Activated T-cell treated with anti-CD3 and anti-CD28 coated beads, Interleukin-2, amount 50 U/mL, for 24 hours (primary cell): Measurements from ENCODE around the gene CEACAM20.
"Not testable (repeated sequence)": the region's sequence is repeated elsewhere in the genome, so short reads cannot be mapped to it uniquely, and the experiment has no call there.

Source experiments
- DNase-seq: peaks from one replicate; pipeline ENCODE4 v3.0.0-alpha.2; 2020
- H3K27ac Mint-ChIP-seq: 2 replicates; pipeline ENCODE4 v1.8.0; 2020; ENCODE audit warnings: mild to moderate bottlenecking, mixed read lengths
- H3K27me3 Mint-ChIP-seq: 2 replicates; pipeline ENCODE4 v1.8.0; 2020; ENCODE audit warnings: mixed read lengths
- H3K36me3 Mint-ChIP-seq: 2 replicates; pipeline ENCODE4 v1.8.0; 2020; ENCODE audit warnings: low read depth, mixed read lengths
- H3K4me1 Mint-ChIP-seq: 2 replicates; pipeline ENCODE4 v1.8.0; 2020; ENCODE audit warnings: low read depth, mixed read lengths
- H3K4me3 Mint-ChIP-seq: 2 replicates; pipeline ENCODE4 v1.8.0; 2020; ENCODE audit warnings: mild to moderate bottlenecking, moderate library complexity, mixed read lengths
- H3K9me3 Mint-ChIP-seq: 2 replicates; pipeline ENCODE4 v1.8.0; 2020; ENCODE audit warnings: mixed read lengths

CEACAM20 gene

DNA sequence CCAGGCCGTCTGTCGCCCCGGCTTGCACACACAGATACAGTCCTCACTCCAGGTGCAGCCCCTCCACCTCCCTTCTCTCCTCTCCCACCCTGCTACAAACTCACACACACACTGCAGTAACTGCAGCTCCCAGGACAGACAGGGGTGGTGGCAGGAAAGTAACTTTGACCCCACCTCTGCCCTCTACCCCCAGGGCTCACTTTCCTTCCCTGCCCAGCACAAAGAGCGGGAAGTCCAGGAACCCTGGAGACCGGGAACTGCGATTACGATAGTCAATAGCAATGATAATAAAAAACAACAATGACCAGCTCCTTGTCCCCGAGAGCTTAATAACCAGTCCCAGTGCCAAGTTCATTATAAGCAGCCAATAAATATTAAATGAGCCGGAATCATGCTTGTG lies at the start of gene CEACAM20:
Gene CEACAM20 (minus strand): TSS at position 140 of the 400 bp plus-strand sequence. CDS start 166 bp downstream, outside the sequence.
- H3K9me3 Mint-ChIP-seq, result peaks cover 5% of the 10 kb centered on the region
- H3K27me3 Mint-ChIP-seq, result peaks cover 18% of the 10 kb centered on the region
- no peak for DNase-seq
- H3K4me3 Mint-ChIP-seq, result no peak within 1 kb of the TSS
- H3K36me3 Mint-ChIP-seq, result no peaks in the 10 kb centered on the region
- H3K4me1 Mint-ChIP-seq, result no peaks in the 10 kb centered on the region
- H3K27ac Mint-ChIP-seq, result no peak within 1 kb of the TSS

DNA sequence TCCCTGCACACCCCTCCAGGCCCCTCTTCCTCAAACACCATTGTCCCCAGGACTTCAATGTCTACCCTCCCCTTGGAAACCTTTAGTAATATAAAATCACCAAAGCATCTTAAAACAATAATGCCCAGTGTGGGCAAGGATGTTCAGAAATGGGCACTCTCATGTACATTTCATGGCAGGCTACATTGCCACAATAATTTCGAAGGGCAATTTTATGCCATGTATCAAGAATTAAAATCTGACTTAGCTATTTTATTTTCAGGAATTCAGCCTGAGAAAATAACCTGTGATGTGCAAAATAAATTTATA lies 48.0 kb upstream of the CEACAM20 start:
- DNase-seq, result no peak
- Mint-ChIP-seq H3K27ac (no peak overlapping the region), H3K4me1 (no peaks in the 10 kb centered on the region), H3K4me3 (no peak overlapping the region), H3K9me3 (peaks cover 5% of the 10 kb centered on the region), H3K27me3 (peaks cover 7% of the 10 kb centered on the region), H3K36me3 (no peaks in the 10 kb centered on the region)

DNA sequence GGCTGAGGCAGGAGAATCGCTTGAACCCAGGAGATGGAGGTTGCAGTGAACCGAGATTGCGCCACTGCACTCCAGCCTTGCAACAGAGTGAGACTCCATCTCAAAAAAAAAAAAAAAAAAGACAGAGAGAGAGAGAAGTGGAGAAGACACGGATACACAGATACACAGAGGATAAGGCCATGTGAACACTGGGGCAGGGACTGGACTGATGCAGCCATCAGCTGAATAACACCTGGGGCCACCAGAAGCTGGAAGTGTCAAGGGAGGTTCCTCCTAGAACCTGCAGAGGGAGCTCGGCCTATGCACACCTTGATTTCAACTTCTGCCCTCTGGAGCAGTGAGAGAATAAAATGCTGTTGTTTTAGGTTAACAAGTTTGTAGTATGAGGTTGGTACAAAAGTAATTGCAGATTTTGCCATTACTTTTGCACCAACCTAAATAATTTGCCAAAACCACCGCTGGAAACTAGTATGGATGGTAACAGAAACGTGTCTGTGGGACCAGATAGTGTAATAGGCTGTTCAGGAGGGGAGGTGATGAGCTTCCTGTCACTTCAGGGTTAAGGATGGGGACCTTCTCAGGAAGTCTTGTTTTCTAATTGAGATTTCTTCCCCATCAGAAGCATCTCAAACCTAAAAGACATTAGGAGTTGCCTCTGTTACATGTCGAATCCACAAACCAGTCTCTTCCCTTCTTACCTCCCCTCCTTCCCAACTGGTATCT lies 47.5 kb upstream of the CEACAM20 start:
- H3K27me3 Mint-ChIP-seq, result peaks cover 7% of the 10 kb centered on the region
- H3K36me3 Mint-ChIP-seq, result no peaks in the 10 kb centered on the region
- H3K27ac Mint-ChIP-seq, result no peak overlapping the region
- H3K9me3 Mint-ChIP-seq, result peaks cover 5% of the 10 kb centered on the region
- H3K4me3 Mint-ChIP-seq, result no peak overlapping the region
- no peak for DNase-seq
- H3K4me1 Mint-ChIP-seq, result no peaks in the 10 kb centered on the region

DNA sequence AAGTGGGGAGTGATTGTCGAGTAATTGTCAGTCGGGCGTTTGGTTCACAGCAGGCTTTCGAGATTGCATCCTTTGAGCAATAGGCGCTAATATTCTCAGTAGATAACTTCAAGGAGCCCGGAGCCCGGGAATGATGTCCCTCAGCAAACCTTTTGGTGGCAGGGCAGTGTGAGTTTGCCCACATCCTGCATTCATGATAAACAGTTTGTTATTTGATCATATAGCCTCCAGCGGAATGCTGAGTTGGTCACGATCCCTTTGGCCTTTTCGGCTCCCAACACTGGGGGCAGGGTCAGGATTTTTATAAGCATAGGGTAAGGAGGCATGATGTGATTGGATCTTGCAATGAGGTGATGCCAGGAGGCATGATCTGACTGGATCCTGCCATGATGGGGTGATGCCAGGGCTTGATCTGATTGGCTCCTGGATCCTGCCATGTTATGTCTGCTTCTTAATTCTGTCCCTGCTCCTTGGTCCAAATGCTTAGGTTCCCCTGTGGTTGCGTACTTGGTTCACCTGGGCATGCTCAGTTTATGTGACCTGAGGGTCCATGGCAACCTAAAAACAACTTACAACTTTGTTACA lies 45.7 kb upstream of the CEACAM20 start:
- H3K4me1 Mint-ChIP-seq, result no peaks in the 10 kb centered on the region
- DNase-seq, result no peak
- peaks cover 5% of the 10 kb centered on the region for H3K9me3 Mint-ChIP-seq
- H3K27me3 Mint-ChIP-seq, result peaks cover 7% of the 10 kb centered on the region
- no peak overlapping the region for H3K4me3 Mint-ChIP-seq
- no peaks in the 10 kb centered on the region for H3K36me3 Mint-ChIP-seq
- H3K27ac Mint-ChIP-seq, result no peak overlapping the region

DNA sequence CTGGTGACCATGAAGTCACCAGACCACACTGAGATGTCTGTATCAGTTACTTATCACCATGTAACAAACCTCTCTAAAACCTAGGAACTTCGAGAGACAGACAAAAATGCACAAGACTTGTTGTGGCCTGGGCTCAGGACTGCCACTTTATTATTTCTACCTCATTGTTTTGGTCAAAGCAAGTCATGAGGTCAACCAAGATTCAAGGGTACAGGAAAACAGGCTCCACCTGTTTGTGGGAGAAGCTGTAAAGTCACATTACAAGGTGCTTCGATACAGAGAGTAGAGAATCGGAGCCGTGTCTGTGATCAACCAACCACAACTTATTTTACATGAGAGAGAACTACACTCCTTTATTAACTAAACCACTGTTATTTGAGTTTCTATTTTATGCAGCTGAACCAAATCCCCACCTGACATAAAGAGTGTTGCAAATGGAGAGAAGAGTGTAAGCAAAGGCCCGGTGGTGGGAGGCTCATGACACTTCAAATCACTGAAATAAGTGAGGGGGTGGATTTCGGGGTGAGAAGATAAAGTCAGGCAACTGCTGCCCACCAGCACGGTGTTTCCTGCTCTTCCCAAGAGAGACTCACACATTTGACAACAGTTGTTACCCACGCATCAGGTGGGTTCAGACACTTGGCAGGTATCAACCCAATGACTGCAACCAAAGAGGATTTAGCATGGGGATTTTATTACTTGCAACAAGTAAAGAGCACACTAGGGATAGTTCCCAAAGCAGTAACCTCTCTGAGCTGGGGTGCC lies 44.9 kb upstream of the CEACAM20 start:
- Mint-ChIP-seq H3K27ac (no peak overlapping the region), H3K36me3 (no peaks in the 10 kb centered on the region), H3K4me1 (no peaks in the 10 kb centered on the region), H3K4me3 (no peak overlapping the region), H3K9me3 (no peaks in the 10 kb centered on the region), H3K27me3 (peaks cover 7% of the 10 kb centered on the region)
- DNase-seq, result no peak

DNA sequence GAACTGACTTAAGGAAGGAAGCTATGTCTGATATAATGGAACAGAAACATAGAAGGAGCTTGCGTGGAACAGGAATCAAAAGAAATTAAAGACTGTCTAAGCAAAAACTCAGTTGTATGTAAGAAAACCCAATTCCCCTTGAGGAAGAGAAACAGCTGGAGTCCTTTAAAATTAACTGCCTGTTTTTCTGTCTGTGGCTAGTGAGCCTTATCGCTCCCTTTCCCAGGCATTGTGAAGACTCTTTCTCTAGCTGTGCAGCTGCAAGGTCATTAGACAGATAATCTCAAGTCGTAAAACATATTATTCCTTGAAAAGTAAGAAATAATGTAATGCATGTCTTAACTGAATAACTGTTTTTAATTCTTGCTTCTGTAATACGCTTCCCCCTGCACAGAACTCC lies 44.2 kb upstream of the CEACAM20 start:
- Mint-ChIP-seq H3K4me1 (no peaks in the 10 kb centered on the region), H3K4me3 (no peak overlapping the region), H3K36me3 (no peaks in the 10 kb centered on the region), H3K27me3 (peaks cover 7% of the 10 kb centered on the region), H3K9me3 (no peaks in the 10 kb centered on the region), H3K27ac (no peak overlapping the region)
- no peak for DNase-seq

DNA sequence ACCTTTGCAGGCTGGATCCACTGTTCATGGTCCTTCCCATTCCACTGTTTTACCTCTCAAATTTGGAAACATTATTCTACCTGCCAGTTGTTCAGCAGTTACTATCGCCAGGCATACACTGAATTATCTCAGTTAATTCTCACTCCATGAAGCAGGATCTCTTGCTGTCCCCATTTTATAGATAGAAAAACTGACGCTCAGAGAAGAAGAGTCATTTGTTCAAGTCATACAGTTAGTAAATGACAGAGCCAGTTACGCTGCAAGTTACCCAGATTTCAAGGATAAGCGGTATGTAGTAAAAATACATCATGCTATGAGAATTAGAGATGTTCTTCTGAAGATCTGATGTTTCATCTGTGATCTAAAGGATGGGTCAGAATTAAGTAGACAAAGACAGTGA lies 43.7 kb upstream of the CEACAM20 start:
- H3K36me3 Mint-ChIP-seq, result no peaks in the 10 kb centered on the region
- H3K4me3 Mint-ChIP-seq, result no peak overlapping the region
- H3K4me1 Mint-ChIP-seq, result no peaks in the 10 kb centered on the region
- DNase-seq, result no peak
- peaks cover 7% of the 10 kb centered on the region for H3K27me3 Mint-ChIP-seq
- no peaks in the 10 kb centered on the region for H3K9me3 Mint-ChIP-seq
- no peak overlapping the region for H3K27ac Mint-ChIP-seq

DNA sequence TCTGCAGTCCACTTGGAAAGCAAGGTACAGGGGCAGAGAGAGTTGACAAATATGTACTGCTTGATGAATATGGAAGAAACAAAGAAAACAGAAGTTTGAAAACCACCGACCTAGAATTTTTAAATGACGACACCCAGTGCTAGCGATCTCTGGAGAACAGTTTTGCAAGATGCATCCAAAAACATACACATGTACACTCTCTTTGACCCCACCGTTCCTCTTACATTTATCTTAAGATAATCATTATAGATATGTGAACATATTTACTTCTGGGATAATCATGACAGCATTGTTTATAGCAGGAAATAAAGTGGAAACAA lies 43.1 kb upstream of the CEACAM20 start:
- Mint-ChIP-seq H3K27ac (no peak overlapping the region), H3K4me3 (no peak overlapping the region), H3K4me1 (no peaks in the 10 kb centered on the region), H3K36me3 (no peaks in the 10 kb centered on the region), H3K27me3 (peaks cover 10% of the 10 kb centered on the region), H3K9me3 (no peaks in the 10 kb centered on the region)
- DNase-seq, result no peak

DNA sequence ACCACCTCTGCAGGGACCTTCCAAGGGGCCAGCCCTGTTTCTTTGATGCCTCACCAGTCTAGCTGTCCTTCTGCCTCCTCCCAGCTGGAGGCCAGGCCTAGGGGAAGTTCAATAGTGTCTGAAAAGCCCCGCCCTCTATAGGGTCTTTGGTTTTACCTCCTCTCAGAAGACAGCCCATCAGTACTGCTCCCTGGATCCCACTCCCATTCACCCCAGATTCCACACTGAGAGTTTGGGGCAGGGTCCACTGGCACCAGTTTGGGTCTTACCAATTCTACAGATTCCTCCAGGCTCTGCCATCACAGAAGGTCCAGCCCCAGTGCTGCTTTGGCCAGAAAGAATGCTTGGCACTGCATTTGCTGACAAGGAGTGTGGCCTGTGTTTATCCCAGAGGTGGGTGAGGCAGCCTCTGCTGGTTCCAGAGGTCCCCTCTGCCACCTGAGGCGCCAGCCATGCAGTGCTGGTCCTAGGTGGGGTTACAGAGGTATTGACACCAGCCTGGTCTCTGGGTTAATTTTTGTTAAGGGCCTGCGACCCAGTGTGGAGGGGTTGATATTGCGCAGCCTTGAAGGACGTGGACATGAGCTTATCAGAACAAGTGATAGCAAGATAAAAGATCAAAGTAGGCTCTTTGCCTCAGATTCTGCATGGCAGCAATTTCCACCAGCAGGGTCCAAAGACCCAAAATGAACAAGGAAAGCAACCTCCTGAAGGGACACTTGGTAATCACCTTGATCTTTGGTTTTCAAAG lies 42.5 kb upstream of the CEACAM20 start:
- Mint-ChIP-seq H3K4me3 (no peak overlapping the region), H3K36me3 (no peaks in the 10 kb centered on the region), H3K9me3 (no peaks in the 10 kb centered on the region), H3K27me3 (peaks cover 10% of the 10 kb centered on the region), H3K4me1 (no peaks in the 10 kb centered on the region), H3K27ac (no peak overlapping the region)
- no peak for DNase-seq

DNA sequence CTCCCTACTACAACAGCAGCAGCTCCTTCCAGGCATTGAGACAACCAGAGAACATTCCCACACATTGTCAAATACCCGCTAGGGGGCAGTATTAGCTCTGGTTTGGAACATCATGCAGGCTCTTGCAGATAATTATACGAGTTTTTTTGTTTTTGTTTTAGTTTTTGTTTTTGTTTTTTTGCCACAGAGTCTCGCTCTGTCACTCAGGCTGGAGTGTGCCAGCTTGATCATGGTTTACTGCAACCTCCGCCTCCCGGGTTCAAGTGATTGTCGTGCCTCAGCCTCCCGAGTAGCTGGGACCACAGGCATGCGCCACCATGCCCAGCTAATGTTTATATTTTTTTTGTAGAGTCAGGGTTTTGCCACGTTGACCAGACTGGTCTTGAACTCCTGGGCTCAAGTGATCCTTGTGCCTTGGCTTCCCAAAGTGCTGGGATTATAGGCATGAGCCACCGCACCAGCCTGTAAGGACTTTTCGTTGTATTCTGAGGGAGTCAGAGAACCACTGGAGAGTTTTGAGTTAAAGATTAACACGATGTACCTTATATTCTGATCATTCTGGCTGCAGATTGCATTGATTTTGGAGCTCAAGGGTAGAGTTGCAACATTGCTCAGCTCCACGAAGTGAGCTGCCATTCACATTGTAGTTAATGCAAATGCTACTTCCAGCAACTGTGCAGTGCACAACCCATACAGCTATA lies 41.7 kb upstream of the CEACAM20 start:
- Mint-ChIP-seq H3K27me3 (peaks cover 10% of the 10 kb centered on the region), H3K36me3 (no peaks in the 10 kb centered on the region), H3K4me1 (no peaks in the 10 kb centered on the region), H3K4me3 (no peak overlapping the region), H3K27ac (no peak overlapping the region), H3K9me3 (no peaks in the 10 kb centered on the region)
- no peak for DNase-seq

DNA sequence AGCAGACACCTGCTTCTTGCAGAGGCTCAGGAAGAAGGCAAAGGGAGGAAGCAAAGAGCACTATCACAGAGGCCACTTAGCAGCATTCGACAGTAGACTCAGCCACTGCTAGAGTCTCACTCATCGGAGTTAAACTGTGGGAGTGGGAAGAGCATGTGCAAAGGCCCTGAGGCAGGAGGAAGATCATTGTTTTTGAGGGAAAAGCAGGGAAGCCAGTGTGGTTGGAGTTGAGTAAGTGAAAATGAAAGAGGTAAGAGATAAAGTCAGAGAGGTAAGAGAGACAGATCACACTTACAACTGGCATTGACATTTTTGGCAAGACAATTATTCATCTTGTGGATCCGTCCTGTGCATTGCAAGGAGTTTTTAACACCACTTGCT lies 41.1 kb upstream of the CEACAM20 start:
- DNase-seq, result no peak
- Mint-ChIP-seq H3K36me3 (no peaks in the 10 kb centered on the region), H3K27me3 (peaks cover 11% of the 10 kb centered on the region), H3K4me3 (no peak overlapping the region), H3K27ac (no peak overlapping the region), H3K4me1 (no peaks in the 10 kb centered on the region), H3K9me3 (no peaks in the 10 kb centered on the region)

DNA sequence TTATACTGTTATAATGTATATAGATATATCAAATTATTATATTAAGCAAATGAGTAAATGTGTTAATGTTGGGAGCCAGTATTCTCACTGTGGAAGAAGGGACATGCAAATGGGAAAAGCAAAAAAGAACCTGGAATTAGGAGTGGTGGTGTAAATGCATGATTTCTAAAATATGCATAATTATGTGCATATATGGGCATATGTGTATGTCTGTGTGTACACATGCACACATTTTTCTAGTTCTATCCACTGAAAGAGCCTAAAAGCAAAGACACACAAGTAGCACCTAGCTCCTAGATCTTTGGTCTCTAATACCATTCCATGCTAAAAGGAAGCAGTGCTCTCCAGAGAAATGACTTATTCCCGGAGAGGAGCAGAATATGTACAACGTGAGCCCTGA lies 38.3 kb upstream of the CEACAM20 start:
- H3K27me3 Mint-ChIP-seq, result peaks cover 6% of the 10 kb centered on the region
- no peak overlapping the region for H3K4me3 Mint-ChIP-seq
- no peak overlapping the region for H3K27ac Mint-ChIP-seq
- DNase-seq, result no peak
- H3K9me3 Mint-ChIP-seq, result no peaks in the 10 kb centered on the region
- H3K4me1 Mint-ChIP-seq, result no peaks in the 10 kb centered on the region
- no peaks in the 10 kb centered on the region for H3K36me3 Mint-ChIP-seq

DNA sequence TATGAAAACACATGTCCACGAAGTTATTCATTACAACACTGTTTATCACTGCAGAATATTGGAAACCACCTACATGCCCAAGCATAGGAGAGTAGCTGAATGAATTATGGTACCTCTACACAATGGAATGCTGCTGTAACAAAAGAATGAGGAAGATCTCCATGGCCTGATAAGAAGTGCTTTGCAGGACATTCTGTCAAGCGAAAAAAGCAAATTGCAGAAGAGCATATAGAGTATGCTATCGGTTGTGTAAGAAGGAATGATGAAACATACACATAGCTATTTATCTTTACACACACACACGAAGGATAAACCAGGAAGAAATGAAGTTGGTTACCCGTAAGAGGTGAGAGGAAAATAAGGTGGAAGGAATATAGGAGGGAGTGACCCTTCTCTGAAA lies 37.5 kb upstream of the CEACAM20 start:
- no peak overlapping the region for H3K27ac Mint-ChIP-seq
- H3K4me3 Mint-ChIP-seq, result no peak overlapping the region
- H3K9me3 Mint-ChIP-seq, result no peaks in the 10 kb centered on the region
- no peaks in the 10 kb centered on the region for H3K36me3 Mint-ChIP-seq
- H3K4me1 Mint-ChIP-seq, result no peaks in the 10 kb centered on the region
- DNase-seq, result no peak
- H3K27me3 Mint-ChIP-seq, result peaks cover 10% of the 10 kb centered on the region

DNA sequence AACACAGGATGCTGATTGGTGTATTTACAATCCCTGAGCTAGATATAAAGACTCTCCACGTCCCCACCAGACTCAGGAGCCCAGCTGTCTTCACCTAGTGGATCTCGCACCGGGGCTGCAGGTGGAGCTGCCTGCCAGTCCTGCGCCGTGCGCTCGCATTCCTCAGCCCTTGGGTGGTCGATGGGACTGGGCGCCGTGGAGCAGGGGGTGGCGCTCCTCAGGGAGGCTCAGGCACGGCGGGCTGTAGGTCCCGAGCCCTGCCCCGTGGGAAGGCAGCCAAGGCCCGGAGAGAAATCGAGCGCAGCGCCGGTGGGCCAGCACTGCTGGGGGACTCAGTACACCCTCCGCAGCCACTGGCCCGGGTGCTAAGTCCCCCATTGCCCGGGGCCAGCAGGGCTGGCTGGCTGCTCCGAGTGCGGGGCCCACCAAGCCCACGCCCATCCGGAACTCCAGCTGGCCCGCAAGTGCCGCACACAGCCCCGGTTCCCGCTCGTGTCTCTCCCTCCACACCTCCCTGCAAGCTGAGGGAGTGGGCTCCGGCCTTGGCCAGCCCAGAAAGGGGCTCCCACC lies 33.7 kb upstream of the CEACAM20 start:
- not testable (repeated sequence) for H3K27ac Mint-ChIP-seq, H3K27me3 Mint-ChIP-seq, H3K9me3 Mint-ChIP-seq, H3K4me3 Mint-ChIP-seq, H3K4me1 Mint-ChIP-seq, H3K36me3 Mint-ChIP-seq, DNase-seq
